GM23248 (cell line): ENCODE measurements around the gene PCF11.

Experiments used
- EZH2 ChIP-seq: fragments of 200-600 bp; sonication (generic); IDR thresholded peaks from 2 replicates; pipeline ENCODE4 v1.6.1; 2018; ENCODE audit warnings: antibody characterized with exemption, mild to moderate bottlenecking; ENCODE audit not compliant: insufficient read depth, poor library complexity, severe bottlenecking
- EZH2phosphoT487 ChIP-seq: fragments of 200-600 bp; sonication (generic); IDR thresholded peaks from 2 replicates; pipeline ENCODE4 v1.6.1; 2018; ENCODE audit warnings: antibody characterized with exemption, moderate library complexity, mild to moderate bottlenecking, low read depth; ENCODE audit not compliant: insufficient read depth

GRCh38 chr11:83161610-83162199, 4.8 kb downstream of the PCF11 start:
- no peak for TF ChIP-seq EZH2
- no peak for TF ChIP-seq EZH2phosphoT487
